T-helper 2 cell (primary cell): ENCODE results near the gene ZNF212.
"Not testable (repeated sequence)": the region's sequence is repeated elsewhere in the genome, so short reads cannot be mapped to it uniquely, and the experiment has no call there.

Experiments used
- DNase-seq, 5 experiments: peaks; one replicate each; pipeline versions ENCODE4 v3.0.0 to v3.0.0-alpha.2; 2012 to 2022

The ZNF212 gene

DNA sequence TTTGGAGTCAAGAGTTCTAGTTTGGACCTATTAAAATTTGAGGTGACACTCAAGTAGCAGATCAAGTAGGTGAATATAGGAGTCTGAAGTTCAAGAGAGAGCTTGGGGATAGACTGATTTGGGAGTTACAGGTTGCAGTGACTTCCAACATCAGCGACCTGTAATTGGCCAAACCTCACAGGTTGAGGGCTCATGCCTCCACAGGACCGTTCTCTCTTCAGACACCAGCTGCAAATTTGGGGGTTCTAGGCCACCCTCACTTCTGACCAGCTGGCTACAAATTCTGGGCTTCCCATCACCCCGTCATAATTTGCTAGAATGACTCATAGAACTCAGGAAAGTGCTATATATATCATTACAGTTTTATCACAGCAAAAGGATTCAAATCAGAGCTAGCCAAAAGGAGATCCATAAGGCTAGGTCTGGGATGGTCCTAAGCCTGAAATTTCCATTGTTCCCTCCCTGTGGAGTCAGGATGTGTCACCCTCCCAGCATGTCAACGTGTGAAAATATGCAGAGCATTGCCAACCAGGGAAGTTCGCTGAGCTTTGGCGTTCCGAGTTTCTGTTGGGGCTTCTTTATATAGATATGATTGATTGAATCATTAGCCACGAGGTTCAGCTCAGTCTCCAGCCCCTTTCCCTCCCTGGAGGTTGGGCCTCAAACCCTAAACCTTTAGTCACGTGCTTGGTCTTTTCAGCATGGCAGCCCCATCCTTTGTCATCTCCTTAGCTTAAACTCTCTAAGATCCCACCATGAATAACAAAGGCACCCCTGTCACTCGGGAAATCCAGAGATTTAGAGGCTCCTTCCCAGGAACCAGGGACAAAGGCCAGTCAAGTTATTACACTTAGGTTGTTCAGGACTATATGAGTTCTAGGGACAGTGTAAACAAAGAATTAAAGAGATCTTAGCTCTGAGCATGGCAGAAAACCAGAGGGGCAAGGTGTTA is 20.7 kb upstream of the ZNF212 start:
- no peak for DNase-seq

DNA sequence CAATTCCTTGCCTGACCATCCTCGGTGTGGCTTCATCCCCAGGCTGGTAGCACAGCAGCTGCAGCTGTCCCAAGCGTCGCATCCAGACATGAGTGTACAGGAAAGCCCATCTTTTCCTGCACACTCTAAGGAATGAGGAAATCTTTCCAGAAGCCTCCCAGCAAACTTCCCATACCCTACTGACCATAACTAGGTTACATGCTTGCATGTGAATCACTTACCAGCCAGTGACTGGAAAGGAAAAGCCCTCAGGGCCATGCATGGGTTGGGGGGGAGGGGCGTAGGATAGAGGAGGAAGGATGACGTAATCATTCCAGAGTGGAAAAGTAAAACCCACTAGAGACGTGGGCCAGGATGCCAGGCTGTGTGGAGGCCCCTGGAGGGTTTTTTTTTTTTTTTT is 18.9 kb upstream of the ZNF212 start:
- DNase-seq = no peak

DNA sequence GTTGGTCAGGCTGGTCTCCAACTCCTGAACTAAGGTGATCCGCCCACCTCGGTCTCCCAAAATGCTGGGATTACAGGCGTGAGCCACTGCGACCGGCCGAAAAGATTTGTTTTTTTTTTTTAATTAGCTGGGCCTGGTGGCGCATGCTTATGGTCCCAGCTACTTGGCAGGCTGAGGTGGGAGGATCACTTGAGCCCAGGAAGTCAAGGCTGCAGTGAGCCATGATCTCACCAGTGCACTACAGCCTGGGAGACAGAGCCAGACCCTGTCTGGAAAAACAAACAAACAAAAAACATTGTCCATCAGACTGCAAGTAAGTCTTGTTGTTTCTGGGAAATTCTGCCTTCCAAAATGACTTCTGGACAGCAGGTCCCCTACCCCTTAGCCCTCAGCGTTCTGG is 16.3 kb upstream of the ZNF212 start:
- no peak for DNase-seq

DNA sequence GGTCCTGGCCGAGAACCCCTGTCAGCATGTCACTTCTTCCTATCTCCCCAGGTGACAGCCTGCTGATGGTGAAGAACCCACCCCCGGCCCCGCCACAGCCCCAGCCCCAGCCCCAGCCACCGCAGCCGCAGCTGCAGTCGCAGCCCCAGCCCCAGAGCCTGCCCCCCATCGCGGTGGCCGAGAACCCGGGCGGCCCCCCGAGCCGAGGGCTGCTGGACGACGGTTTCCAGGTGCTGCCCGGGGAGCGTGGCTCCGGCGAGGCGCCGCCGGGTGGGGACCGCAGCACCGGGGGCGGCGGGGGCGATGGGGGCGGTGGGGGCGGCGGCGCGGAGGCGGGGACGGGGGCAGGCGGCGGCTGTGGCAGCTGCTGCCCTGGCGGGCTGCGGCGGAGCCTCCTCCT is 15.7 kb upstream of the ZNF212 start:
- DNase-seq = no peak

DNA sequence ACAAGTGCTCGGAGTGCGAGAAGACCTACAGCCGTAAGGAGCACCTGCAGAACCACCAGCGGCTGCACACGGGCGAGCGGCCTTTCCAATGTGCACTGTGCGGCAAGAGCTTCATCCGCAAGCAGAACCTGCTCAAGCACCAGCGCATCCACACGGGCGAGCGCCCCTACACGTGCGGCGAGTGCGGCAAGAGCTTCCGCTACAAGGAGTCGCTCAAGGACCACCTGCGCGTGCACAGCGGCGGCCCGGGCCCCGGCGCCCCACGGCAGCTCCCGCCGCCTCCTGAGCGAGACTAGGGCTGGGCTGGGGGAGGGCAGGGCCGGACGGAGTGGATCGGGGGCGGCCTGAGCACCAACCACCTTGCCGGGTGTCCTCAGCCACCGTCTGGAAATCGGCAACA is 15.1 kb upstream of the ZNF212 start:
- no peak for DNase-seq

DNA sequence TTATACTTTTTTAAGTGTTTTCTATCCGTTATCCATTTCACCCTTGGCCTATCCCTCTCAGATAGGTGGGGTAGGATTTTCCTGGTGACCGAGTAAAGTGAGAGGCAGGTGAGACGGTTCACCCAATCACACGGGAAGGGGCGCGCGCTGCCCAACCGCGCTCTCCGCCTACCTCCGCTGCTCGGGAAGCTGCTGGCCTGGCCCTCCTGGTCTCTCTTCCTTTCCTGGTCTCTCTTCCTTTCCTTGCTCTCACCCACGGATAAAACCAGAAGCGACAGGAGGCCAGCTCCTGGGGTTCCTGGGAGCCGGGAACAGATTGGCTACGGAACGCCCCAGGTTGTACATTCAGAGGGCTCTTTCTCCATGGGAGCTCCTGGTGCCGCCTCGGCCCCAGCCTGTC is 14.3 kb upstream of the ZNF212 start:
- DNase-seq = no peak

DNA sequence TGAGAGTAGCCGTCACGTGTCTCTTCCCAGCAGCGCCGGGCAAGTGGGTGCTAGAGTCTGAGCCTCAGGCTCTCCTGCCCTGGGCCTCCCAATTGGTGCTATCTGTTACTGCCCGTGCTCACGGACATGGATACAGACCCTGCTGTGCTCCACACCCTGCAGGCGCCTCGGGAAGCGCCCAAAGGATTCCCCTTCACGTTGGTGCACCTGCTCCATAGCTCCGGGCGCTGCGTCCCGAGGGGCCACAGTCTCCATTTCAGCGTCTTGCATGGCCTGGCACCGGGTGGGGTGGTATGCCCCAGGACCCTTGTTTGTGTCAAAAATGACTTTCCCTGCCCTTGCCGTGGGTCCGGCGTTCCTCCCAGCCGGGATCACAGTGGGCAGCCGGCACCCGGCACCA is 13.8 kb upstream of the ZNF212 start:
- DNase-seq = no peak

DNA sequence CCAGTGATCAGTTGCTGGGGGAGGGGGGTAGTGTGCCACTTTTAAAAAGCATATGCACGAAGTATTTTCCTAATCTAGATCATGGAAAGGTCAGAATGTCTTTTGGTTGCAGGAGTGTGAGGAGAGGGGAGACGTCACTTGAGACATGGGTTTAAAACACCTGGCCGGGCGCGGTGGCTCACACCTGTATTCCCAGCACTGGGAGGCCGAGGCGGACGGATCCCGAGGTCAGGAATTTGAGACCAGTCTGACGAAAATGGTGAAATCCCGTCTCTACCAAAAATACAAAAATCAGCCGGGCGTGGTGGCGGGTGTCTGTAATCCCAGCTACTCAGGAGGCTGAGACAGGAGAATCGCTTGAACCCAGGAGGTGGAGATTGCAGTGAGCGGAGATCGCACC is 13.1 kb upstream of the ZNF212 start:
- not testable (repeated sequence) for DNase-seq

DNA sequence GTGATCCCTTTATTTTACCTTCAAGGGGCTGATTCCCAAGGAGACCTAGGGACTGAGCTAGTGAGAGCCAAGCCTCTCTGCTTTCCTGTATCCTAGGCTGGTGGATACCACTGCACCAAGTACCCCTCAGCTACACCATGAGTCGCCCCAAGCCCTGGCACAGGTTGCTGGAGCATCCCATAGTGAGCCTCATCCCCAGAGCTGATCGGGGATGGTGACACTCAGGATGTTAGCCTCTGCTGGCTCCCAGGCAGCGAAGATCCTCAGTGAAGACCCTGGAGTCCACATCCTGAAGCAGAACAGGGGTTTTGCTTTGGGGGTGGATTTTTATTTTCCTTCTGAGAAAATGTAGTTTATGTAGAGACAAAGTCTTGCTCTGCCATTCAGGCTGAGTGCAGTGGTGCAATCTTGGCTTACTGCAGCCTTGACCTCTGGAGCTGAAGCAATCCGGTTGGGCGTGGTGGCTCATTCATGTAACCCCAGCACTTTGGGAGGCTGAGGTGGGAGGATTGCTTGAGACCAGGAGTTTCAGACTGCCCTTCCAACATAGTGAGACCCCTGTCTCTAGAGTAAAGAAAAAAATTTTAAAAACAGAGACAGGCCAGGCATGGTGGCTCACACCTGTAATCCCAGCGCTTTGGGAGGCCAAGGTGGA is 12.5 kb upstream of the ZNF212 start:
- DNase-seq = no peak

DNA sequence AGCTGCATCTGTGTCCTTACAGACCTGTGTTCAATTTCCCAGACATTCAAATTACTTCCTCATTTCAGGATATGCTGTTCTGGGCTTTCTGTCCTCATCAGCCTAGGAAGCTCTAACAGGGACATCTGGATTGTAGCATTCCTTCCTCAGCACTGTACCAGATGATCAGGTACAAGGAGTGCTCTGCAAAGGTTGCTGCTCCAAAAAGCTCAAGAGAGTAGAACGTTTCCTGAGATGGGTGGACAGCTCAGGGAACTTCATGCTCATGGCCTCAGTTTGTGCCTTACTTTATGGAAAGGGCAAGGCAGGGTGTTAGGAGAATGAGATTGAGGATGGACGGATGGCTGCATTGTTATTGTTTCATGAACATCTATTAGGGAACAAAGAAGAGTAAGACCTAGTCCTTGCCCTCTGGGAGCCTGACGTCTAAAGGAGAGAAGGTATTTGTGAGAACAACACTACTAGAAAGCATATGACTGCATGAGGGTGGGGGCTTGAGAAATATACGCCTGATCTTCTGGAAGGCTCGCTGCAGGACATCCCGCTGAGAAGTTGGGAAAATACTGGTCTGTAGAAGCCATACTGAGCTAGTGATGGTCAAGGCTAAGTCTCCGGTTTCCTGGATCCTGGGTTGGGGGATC is 10.5 kb upstream of the ZNF212 start:
- no peak for DNase-seq

DNA sequence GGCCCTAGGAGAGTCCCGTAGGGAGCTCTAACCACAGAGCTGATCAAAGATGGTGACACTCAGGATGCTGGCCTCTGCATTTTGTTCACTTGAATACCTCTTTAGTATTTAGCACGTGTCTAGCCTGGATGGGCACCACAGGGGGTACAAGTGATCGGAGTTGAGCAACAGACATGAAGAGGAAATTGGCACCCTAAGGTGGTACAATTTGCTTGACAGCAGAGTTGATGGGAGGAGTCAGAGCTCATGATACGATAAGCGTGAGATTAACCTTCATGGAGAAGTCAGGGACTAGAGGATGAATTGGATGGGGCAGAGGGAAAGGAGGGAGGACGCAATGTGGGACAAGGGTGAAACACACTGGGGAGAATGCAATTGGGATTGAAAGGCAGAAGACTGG is 9.9 kb upstream of the ZNF212 start:
- DNase-seq = no peak

DNA sequence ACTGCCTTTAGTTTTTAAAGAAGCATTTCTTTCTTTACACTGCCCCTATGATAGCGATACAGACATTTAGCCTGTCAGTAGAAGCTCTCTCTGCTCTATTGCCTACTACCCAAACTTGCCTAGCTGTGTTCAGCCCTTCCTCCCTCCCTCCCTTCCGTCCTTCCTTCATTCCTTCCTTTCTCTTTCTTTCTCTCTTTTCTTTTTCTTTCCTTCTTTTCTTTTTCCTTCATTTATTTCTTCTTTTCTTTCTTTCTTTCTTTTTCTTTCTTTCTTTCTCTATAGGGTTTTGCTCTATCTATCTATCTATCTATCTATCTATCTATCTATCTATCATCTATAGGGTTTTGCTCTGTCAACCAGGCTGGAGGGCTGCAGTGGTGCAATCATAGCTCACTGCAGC is 7.1 kb upstream of the ZNF212 start:
- no peak for DNase-seq

DNA sequence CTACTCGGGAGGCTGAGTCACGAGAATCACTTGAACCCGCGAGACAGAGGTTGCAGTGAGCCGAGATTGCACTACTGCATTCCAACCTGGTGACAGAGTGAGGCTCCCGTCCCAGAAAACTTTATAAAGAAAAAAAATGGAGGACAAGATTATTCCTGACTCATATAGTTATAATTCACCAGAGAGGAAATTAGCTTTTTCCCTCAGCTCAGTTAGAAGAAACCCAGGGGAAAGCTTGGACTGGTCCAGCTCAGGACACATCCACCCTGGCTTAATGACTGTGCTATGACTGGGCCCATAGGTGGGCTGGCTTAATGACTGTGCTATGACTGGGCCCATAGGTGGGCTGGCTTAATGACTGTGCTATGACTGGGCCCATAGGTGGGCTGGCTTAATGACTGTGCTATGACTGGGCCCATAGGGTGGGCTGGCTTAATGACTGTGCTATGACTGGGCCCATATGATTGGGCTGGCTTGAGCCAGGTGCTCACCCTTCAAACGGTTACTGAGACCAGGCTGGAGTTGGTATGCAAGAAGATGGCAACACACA is 5.7 kb upstream of the ZNF212 start:
- not testable (repeated sequence) for DNase-seq

DNA sequence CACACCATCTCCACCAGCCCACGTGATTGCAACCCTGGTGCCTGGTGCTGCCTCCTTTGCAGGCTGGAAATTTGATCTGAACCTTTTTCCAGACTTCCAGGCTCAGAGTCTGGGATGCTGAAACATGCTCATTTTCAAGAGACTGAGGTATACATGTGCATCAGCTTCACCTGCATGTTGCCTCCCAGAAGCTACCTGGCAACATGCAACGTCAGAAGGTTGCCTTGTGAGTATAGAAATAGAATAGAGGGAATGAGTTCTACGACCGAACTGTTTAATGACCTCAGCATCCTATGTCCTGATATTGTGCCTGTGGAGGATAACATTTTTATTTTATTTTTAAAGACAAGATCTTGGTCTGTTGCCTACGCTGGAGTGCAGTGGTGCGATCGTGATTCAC is 1.9 kb upstream of the ZNF212 start:
- no peak for DNase-seq

DNA sequence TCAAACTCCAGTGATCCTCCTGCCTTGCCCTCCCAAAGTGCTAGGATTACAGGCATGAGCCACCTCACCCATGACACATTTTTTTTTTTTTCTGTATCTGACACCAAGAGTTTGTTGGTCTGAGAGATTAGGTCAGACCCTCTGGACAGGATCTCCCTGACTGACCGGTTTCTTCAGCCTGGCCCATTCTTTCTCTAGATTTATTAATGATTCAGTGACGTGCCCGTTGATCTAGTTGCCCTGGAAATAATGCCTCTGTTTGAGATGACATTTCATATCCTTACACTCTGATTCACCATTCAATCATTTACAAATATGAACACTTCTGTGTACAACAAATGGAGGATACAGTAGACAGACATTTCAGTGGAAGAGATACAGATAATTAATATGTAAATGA is 1.4 kb upstream of the ZNF212 start:
- DNase-seq = no peak

DNA sequence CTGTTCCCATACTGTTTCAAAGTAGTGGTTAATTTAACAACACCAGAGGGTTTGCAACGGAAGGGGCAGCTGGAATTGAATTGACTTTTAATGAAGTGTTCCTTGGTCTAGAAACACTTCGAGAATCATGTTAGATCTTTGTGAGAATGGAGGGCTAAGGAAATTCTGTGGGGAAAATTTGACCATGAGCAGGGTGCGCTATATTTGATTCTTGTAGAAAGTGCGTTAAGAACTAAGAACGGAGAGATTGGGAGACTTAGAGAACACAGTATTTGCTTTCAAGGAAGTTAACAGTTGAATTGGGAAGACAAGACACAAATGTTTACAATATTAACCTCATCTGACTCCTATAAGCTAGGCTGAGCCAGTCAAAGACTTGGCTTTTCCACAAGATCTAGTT is 1.2 kb downstream of the ZNF212 start:
- DNase-seq = no peak

DNA sequence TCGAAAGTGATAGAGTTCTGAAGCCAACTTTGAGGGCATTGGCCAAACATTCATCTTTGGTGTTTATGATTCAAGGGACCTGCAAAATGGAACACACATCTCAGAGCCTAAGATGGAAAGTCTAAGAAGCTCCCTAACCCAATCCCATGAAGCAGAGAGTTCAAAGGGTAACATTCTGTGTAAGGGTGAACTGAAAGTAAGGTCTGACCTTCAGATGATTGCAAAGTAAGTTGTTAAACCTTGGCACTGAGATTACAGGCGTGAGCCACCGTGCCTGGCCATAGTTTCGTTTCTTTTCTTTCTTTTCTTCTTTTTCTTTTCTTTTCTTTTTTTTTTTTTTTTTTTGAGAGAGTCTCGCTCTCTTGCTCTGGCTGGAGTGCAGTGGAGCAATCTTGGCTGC is 2.2 kb downstream of the ZNF212 start:
- no peak for DNase-seq

DNA sequence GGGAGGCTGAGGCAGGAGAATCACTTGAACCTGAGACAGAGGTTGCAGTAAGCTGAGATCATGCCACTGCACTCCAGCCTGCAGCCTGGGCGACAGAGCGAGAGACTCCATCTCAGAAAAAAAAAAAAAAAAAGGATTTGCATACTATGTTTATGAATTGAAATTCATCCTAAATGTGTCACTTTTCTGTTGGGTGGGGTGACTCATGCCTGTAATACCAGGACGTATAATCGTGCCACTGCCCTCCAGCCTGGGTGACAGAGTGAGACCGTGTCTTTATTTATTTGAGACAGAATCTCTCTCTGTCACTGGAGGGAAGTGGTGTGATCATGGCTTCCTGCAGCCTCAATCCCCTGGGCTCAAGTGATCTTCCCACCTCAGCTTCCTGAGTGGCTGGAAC is 5.8 kb downstream of the ZNF212 start:
- DNase-seq = peak in 2 of 5 experiments; percentile 15 to 66

DNA sequence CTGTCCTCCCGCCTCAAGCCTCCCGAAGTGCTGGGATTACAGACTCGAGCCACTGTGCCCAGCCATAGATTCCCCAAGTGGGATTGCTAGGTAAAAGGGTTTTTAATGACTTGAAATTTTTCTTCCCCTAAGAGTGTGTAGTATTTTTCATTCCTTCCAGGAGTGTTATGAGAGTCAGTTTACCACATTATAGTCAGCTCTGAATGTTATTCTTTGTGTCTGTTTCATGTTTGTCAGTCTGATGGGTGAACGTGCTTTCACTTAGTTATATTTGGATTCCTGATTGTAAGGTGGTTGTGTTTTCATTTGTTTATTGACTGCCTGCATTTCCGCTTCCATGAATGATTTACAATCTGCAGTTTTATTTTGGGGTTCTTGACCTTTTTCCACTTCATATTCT is 6.3 kb downstream of the ZNF212 start:
- DNase-seq = peak in 1 of 5 experiments; percentile 27

DNA sequence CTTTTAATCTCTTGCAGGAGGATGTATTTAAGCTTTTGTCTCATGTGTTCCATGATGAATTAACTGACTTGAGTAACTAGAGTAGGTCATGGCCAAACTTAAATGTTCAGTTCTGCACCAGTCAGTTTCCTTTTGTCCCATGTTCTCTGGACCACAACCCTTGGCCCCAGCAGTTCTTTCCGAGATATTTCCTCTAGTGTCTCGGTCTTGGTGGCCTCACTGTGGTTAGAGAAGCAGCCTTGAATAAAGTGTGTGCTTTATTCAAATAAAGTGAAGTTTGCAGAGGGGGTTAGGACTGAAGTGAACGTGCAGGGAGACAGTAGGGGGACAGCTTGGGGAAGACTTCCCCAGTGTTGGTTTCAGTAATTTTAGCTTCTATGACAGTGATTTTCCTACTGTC is 9.3 kb downstream of the ZNF212 start:
- no peak for DNase-seq

DNA sequence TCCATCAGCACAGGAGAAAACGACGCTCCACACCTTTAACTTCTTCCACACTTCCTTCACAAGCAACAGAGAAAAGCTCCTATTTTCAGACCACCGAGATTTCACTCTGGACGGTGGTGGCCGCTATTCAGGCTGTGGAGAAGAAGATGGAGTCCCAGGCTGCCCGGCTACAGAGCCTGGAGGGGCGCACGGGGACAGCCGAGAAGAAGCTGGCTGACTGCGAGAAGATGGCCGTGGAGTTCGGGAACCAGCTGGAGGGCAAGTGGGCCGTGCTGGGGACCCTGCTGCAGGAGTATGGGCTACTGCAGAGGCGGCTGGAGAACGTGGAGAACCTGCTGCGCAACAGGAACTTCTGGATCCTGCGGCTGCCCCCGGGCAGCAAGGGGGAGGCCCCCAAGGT is 10.7 kb downstream of the ZNF212 start:
- not testable (repeated sequence) for DNase-seq

DNA sequence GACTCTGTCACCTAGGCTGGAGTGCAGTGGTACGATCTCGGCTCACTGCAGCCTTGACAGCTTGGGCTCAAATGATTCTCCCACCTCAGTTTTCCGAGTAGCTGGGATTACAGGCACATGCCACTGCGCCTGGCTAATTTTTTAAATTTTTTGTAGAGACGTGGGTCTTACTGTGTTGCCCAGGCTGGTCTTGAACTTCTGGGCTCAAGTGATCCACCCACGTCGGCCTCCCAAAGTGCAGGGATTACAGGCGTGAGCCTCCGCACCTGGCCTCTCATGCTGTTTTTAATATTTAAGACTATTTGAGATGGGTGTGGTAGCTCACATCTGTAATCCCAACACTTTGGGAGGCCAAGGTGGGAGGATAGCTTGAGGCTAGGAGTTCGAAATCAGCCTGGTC is 12.1 kb downstream of the ZNF212 start:
- not testable (repeated sequence) for DNase-seq

DNA sequence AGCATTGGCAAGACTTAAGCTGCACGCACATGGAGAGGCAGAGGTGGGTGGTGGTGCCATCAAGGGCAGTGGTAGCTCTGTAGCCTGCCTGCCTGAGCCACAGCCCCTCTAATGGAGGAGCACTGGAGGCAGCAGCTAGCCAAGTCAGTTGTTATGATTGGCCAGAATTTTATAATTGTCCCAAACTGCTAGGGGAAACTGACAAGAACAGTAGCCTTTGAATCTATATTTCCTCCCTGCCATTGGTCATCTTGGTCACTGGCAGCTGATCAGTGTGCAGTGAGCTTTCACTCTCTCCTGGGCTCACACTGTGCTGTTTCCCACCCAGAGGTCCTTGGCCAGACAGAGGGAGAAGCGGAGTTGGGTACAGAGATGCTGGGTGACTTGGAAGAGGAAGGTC is 12.9 kb downstream of the ZNF212 start:
- DNase-seq = no peak

DNA sequence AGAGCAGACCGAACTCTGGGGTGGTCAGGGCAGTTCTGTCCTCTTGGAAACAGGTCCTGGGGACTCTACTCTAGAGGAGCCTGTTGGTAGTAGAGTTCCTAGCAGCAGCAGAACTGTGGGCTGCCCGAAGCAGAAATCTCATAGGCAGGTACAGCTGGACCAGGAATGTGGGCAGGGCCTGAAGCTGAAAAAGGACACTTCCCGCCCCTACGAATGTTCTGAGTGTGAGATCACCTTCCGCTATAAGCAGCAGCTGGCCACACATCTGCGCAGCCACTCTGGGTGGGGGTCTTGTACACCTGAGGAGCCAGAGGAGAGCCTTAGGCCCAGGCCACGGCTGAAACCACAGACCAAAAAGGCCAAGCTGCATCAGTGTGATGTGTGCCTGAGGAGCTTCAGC is 14.2 kb downstream of the ZNF212 start:
- DNase-seq = no peak
